Neural cell (in vitro differentiated cells): ENCODE results near the gene CARMIL1. TPM values are rescaled to one million over a fixed set of nuclear protein-coding genes. Genes with fewer than 3 reads are reported as not detected.

Source experiments
- H2AFZ ChIP-seq: fragments of 200-600, 300-800 bp; sonication (generic), shearing (Covaris generic); 2 replicates; pipeline ENCODE4 v1.6.0; 2014; ENCODE audit warnings: low read depth, mild to moderate bottlenecking, antibody characterized with exemption, low read length, moderate library complexity
- H3F3A ChIP-seq: fragments of 200-600 bp; shearing (Covaris generic); 2 replicates; pipeline ENCODE4 v1.6.1; 2016; ENCODE audit warnings: mild to moderate bottlenecking, moderate library complexity, mixed read lengths, antibody characterized with exemption, low read length; ENCODE audit not compliant: insufficient read depth, poor library complexity, severe bottlenecking
- H3K27ac ChIP-seq: fragments of 200-600, 300-800 bp; sonication (generic), shearing (Covaris generic); 2 replicates; pipeline ENCODE4 v1.5.1; 2014; ENCODE audit warnings: mild to moderate bottlenecking, low read length, moderate library complexity
- H3K27me3 ChIP-seq: fragments of 300-800, 200-600 bp; sonication (generic), shearing (Covaris generic); 2 replicates; pipeline ENCODE4 v1.6.0; 2014; ENCODE audit warnings: mild to moderate bottlenecking, low read depth, low read length, moderate library complexity; ENCODE audit not compliant: insufficient read depth
- H3K36me3 ChIP-seq: fragments of 300-800, 200-600 bp; sonication (generic), shearing (Covaris generic); 2 replicates; pipeline ENCODE4 v1.5.1; 2014; ENCODE audit warnings: mild to moderate bottlenecking, antibody characterized with exemption, low read length, moderate library complexity; ENCODE audit not compliant: insufficient read depth
- H3K4me2 ChIP-seq: fragments of 300-800, 200-600 bp; sonication (generic), shearing (Covaris generic); 2 replicates; pipeline ENCODE4 v1.6.0; 2014; ENCODE audit warnings: mild to moderate bottlenecking, low read length
- H3K4me3 ChIP-seq: fragments of 300-800, 200-600 bp; sonication (generic), shearing (Covaris generic); 2 replicates; pipeline ENCODE4 v1.5.1; 2014; ENCODE audit warnings: mild to moderate bottlenecking, low read length, moderate library complexity
- H3K79me2 ChIP-seq: fragments of 200-600 bp; shearing (Covaris generic); replicated peaks from 2 replicates; pipeline ENCODE4 v1.6.0; 2014; ENCODE audit warnings: mild to moderate bottlenecking, low read length, moderate library complexity; ENCODE audit not compliant: insufficient read depth
- H3K9ac ChIP-seq: fragments of 300-800, 200-600 bp; sonication (generic), shearing (Covaris generic); 2 replicates; pipeline ENCODE4 v1.6.1; 2016; ENCODE audit warnings: mild to moderate bottlenecking, low read length, mixed read lengths
- H3K9me2 ChIP-seq: fragments of 200-600 bp; shearing (Covaris generic); 2 replicates; pipeline ENCODE4 v1.6.1; 2016; ENCODE audit warnings: mild to moderate bottlenecking, low read length, mixed read lengths; ENCODE audit not compliant: insufficient read depth
- H3K9me3 ChIP-seq: fragments of 200-600, 300-800 bp; sonication (generic), shearing (Covaris generic); 2 replicates; pipeline ENCODE4 v1.6.1; 2016; ENCODE audit warnings: mild to moderate bottlenecking, mixed run types, low read length, moderate library complexity, mixed read lengths
- H4K20me1 ChIP-seq: fragments of 200-600 bp; shearing (Covaris generic); 2 replicates; pipeline ENCODE4 v1.6.1; 2016; ENCODE audit warnings: mild to moderate bottlenecking, mixed run types; ENCODE audit not compliant: insufficient read depth
- EP300 ChIP-seq: fragments of 450-650 bp; conservative IDR thresholded peaks from 2 replicates; pipeline ENCODE4 v1.6.1; 2014; ENCODE audit warnings: antibody characterized with exemption, mild to moderate bottlenecking, moderate library complexity; ENCODE audit not compliant: poor library complexity, severe bottlenecking
- EZH2 ChIP-seq: fragments of 200-600, 300-800 bp; shearing (Covaris generic), sonication (generic); IDR thresholded peaks from 2 replicates; pipeline ENCODE4 v1.6.1; 2014; ENCODE audit warnings: antibody characterized with exemption, low read length, borderline replicate concordance, mild to moderate bottlenecking; ENCODE audit not compliant: insufficient read depth, poor library complexity, severe bottlenecking
- MXI1 ChIP-seq: fragments of 450-650 bp; conservative IDR thresholded peaks from 2 replicates; pipeline ENCODE4 v1.6.1; 2014; ENCODE audit warnings: antibody characterized with exemption, mild to moderate bottlenecking; ENCODE audit not compliant: poor library complexity, severe bottlenecking
- POLR2AphosphoS5 ChIP-seq: IDR thresholded peaks from 2 replicates; pipeline ENCODE4 v1.6.1; 2012
- RAD21 ChIP-seq: fragments of 450-650 bp; conservative IDR thresholded peaks from 2 replicates; pipeline ENCODE4 v1.6.1; 2014; ENCODE audit warnings: antibody characterized with exemption, mild to moderate bottlenecking, moderate library complexity
- SMC3 ChIP-seq: fragments of 450-650 bp; conservative IDR thresholded peaks from 2 replicates; pipeline ENCODE4 v1.6.1; 2014; ENCODE audit warnings: antibody characterized with exemption, mild to moderate bottlenecking, moderate library complexity; ENCODE audit not compliant: poor library complexity
- TAF1 ChIP-seq: IDR thresholded peaks from 2 replicates; pipeline ENCODE4 v1.6.1; 2012; ENCODE audit warnings: low read depth
- polyA plus RNA-seq: library from polyadenylated mRNA; depleted of rRNA; stranded (reverse); fragments of >200 nt; gene quantifications from 2 replicates; pipeline ENCODE4 v1.2.3, GENCODE V29; 2014
- TF ChIP-seq, protein P1 (sequence below): fragments of 450-650 bp; IDR thresholded peaks from 2 replicates; pipeline ENCODE4 v1.5.1; 2014; ENCODE audit warnings: antibody characterized with exemption, mild to moderate bottlenecking, moderate library complexity; ENCODE audit not compliant: poor library complexity, severe bottlenecking
- TF ChIP-seq, protein P2 (sequence below): IDR thresholded peaks from 2 replicates; pipeline ENCODE4 v1.6.1; 2012; ENCODE audit warnings: borderline replicate concordance

The CARMIL1 gene
- polyA plus RNA-seq, 1 donor from 2014 or later, result 5.3 TPM

DNA sequence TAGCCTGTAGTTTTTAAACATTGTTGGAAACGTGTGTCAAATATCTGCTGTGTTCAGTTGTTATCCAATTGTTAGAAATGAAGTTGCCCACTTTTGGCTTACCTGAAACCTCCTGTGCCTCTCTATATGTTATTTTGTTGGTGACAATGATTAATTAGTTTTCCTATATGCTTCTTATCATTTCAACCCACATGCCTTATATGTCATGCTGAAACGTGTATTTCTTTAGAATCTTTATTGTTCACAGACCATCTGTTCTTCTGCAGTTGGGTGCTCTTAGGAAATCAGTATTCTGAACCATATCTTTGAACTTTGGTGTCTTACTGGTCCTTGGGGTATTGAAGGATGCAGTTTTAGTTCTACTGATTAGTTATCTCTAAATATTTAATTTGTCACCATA lies 281.7 kb downstream of the CARMIL1 start:
- TF ChIP-seq MXI1 (no peak), SMC3 (no peak), POLR2AphosphoS5 (no peak), TAF1 (no peak), EP300 (no peak), RAD21 (no peak), EZH2 (no peak)
- TF ChIP-seq, protein P1, sequence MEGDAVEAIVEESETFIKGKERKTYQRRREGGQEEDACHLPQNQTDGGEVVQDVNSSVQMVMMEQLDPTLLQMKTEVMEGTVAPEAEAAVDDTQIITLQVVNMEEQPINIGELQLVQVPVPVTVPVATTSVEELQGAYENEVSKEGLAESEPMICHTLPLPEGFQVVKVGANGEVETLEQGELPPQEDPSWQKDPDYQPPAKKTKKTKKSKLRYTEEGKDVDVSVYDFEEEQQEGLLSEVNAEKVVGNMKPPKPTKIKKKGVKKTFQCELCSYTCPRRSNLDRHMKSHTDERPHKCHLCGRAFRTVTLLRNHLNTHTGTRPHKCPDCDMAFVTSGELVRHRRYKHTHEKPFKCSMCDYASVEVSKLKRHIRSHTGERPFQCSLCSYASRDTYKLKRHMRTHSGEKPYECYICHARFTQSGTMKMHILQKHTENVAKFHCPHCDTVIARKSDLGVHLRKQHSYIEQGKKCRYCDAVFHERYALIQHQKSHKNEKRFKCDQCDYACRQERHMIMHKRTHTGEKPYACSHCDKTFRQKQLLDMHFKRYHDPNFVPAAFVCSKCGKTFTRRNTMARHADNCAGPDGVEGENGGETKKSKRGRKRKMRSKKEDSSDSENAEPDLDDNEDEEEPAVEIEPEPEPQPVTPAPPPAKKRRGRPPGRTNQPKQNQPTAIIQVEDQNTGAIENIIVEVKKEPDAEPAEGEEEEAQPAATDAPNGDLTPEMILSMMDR, result no peak
- TF ChIP-seq, protein P2, sequence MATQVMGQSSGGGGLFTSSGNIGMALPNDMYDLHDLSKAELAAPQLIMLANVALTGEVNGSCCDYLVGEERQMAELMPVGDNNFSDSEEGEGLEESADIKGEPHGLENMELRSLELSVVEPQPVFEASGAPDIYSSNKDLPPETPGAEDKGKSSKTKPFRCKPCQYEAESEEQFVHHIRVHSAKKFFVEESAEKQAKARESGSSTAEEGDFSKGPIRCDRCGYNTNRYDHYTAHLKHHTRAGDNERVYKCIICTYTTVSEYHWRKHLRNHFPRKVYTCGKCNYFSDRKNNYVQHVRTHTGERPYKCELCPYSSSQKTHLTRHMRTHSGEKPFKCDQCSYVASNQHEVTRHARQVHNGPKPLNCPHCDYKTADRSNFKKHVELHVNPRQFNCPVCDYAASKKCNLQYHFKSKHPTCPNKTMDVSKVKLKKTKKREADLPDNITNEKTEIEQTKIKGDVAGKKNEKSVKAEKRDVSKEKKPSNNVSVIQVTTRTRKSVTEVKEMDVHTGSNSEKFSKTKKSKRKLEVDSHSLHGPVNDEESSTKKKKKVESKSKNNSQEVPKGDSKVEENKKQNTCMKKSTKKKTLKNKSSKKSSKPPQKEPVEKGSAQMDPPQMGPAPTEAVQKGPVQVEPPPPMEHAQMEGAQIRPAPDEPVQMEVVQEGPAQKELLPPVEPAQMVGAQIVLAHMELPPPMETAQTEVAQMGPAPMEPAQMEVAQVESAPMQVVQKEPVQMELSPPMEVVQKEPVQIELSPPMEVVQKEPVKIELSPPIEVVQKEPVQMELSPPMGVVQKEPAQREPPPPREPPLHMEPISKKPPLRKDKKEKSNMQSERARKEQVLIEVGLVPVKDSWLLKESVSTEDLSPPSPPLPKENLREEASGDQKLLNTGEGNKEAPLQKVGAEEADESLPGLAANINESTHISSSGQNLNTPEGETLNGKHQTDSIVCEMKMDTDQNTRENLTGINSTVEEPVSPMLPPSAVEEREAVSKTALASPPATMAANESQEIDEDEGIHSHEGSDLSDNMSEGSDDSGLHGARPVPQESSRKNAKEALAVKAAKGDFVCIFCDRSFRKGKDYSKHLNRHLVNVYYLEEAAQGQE, result no peak
- no peaks in the 10 kb centered on the region for H3K27me3 ChIP-seq
- H3K4me2 ChIP-seq, result no peak overlapping the region
- no peaks in the 10 kb centered on the region for H3K36me3 ChIP-seq
- H3K9me3 ChIP-seq, result no peaks in the 10 kb centered on the region
- H3F3A ChIP-seq, result no peaks in the 10 kb centered on the region
- H3K9me2 ChIP-seq, result no peaks in the 10 kb centered on the region
- no peak overlapping the region for H3K9ac ChIP-seq
- no peak overlapping the region for H2AFZ ChIP-seq
- no peak overlapping the region for H3K27ac ChIP-seq
- no peak overlapping the region for H3K4me3 ChIP-seq
- H4K20me1 ChIP-seq, result no peaks in the 10 kb centered on the region
- H3K79me2 ChIP-seq, result no peaks in the 10 kb centered on the region

DNA sequence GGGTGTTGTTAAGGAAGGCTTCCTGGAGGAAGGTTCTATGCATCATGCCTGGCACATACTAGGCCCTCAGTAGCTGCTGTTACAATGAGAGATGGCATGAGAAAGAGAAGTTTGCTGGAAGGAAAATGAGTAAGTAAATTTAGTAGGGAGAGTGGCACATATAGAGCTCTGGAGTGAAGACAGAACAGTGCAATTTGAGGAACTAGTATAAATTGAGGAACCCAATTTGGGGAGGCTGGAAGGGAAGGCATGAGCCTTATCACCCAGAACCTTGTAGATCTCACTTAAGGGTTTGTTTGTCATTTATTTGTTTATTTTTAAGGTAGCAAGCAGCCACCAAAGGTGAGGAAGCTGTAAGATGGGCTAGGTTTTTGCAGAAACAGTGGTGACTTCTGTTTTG lies 285.8 kb downstream of the CARMIL1 start:
- Histone ChIP-seq H3K79me2 (no peaks in the 10 kb centered on the region), H4K20me1 (no peaks in the 10 kb centered on the region), H3K4me2 (no peak overlapping the region), H3K27ac (no peak overlapping the region), H3K9ac (no peak overlapping the region), H2AFZ (no peak overlapping the region), H3F3A (no peaks in the 10 kb centered on the region), H3K36me3 (no peaks in the 10 kb centered on the region), H3K27me3 (no peaks in the 10 kb centered on the region), H3K4me3 (no peak overlapping the region), H3K9me2 (no peaks in the 10 kb centered on the region), H3K9me3 (no peaks in the 10 kb centered on the region)
- TF ChIP-seq, protein P2, result no peak
- TF ChIP-seq TAF1 (no peak), RAD21 (no peak), EZH2 (no peak), EP300 (no peak), SMC3 (no peak), MXI1 (no peak), POLR2AphosphoS5 (no peak)
- TF ChIP-seq, protein P1, result no peak
